ENCODE data around the gene EHBP1L1.

- TF ChIP-seq CTCF (IDR thresholded peaks at IDR 0.05 in 2 of 3, conservative IDR thresholded peaks at IDR 0.05 in 1 of 3; ENCODE audit: borderline replicate concordance in 1 of 3, insufficient read depth in 1 of 3, low read depth in 2 of 3, low read length in 2 of 3) (no peak), JUND (IDR thresholded peaks at IDR 0.05) (no peak)
Observed at GRCh38 chr11:65618763-65619162, 42.9 kb downstream of the EHBP1L1 start.
